Left ventricle myocardium inferior (tissue), 1 donor: ENCODE data around the gene FXYD4. TPM values are rescaled to one million over a fixed set of nuclear protein-coding genes. Genes with fewer than 3 reads are reported as not detected.

Source experiments
- DNase-seq: peaks from one replicate; pipeline ENCODE4 v3.0.0-alpha.2; 2020
- H3K27ac ChIP-seq: fragments of 200-600 bp; replicated peaks from 2 replicates; pipeline ENCODE4 v1.8.0; 2021
- H3K27me3 ChIP-seq: fragments of 200-600 bp; 2 replicates; pipeline ENCODE4 v1.8.0; 2021; ENCODE audit warnings: low read depth
- H3K36me3 ChIP-seq: fragments of 200-600 bp; 2 replicates; pipeline ENCODE4 v1.8.0; 2021
- H3K4me1 ChIP-seq: fragments of 200-600 bp; 2 replicates; pipeline ENCODE4 v1.8.0; 2021
- H3K4me3 ChIP-seq: fragments of 200-600 bp; 2 replicates; pipeline ENCODE4 v1.8.0; 2021; ENCODE audit warnings: mild to moderate bottlenecking, moderate library complexity
- H3K9me3 ChIP-seq: fragments of 200-600 bp; replicated peaks from 2 replicates; pipeline ENCODE4 v1.8.0; 2021
- CTCF ChIP-seq: fragments of 200-600 bp; IDR thresholded peaks from 2 replicates; pipeline ENCODE4 v1.8.0; 2021; ENCODE audit warnings: antibody characterized with exemption, mild to moderate bottlenecking, borderline replicate concordance
- intact Hi-C: fragments of 100-400 bp; cut with micrococcal nuclease; formaldehyde crosslinking; loops from one replicate; pipeline ENCODE4 v1.11.0; 2022
- total RNA-seq: library from RNA; stranded (reverse); fragmentation: NEBNext Ultra II Directional; extraction: Animal tissue kit (Norgen Biotek cat#: 25700); gene quantifications from one replicate; pipeline ENCODE4 v1.2.1, GENCODE V29; 2021
- donor health status: DM: no; HTN: yes; CAD: no; lungs with severe emphysema.

Gene FXYD4
- total RNA-seq, 1 donor from 2014 or later: not detected

DNA sequence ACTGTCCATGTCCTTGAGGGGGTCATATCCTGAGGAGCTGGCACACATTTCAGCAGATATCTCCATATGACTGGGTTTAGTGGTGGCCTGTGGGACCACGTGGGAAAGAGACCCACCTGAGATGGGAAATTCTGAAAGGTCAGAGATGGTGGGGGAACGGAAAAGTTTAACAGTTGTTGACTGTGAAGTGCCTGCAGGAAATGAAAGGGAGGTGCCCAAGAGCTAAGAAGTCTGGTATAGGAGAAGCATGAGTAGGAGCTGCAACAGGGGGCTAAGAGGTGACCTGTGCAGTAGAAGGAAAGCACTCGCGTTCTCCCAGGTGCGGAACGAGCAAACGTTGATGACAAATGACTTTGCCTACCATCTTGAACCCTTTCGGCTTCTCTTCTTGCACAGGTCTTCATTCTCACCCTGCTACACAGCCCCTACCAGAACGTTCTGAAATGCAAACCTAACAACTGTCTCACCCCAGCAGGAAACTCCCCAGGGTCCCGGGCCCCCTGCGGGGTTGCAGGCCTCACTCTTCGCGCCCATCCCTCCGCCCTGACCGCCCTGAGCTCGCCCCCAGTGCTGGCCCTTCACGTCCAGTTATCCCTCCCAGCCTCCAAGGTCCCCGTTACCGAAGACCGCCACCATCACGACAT lies 9.8 kb upstream of the FXYD4 start:
- TF ChIP-seq CTCF: no peak
- Histone ChIP-seq H3K27me3 (no peaks in the 10 kb centered on the region), H3K36me3 (no peaks in the 10 kb centered on the region), H3K27ac (peak overlapping the region; percentile 67), H3K9me3 (no peaks in the 10 kb centered on the region), H3K4me1 (peaks cover 16% of the 10 kb centered on the region), H3K4me3 (peak overlapping the region; percentile 76)
- no peak for DNase-seq
- intact Hi-C loops: no loop called here

GRCh38 chr10:43362191-43362839 lies 9.1 kb upstream of the FXYD4 start:
- H3K4me1 ChIP-seq: peaks cover 16% of the 10 kb centered on the region
- intact Hi-C loops: no loop called here
- peak; percentile 59 for TF ChIP-seq CTCF
- H3K27ac ChIP-seq: peak overlapping the region; percentile 67
- no peaks in the 10 kb centered on the region for H3K27me3 ChIP-seq
- no peaks in the 10 kb centered on the region for H3K9me3 ChIP-seq
- no peaks in the 10 kb centered on the region for H3K36me3 ChIP-seq
- peak; percentile 97 for DNase-seq
- H3K4me3 ChIP-seq: peak overlapping the region; percentile 76

DNA sequence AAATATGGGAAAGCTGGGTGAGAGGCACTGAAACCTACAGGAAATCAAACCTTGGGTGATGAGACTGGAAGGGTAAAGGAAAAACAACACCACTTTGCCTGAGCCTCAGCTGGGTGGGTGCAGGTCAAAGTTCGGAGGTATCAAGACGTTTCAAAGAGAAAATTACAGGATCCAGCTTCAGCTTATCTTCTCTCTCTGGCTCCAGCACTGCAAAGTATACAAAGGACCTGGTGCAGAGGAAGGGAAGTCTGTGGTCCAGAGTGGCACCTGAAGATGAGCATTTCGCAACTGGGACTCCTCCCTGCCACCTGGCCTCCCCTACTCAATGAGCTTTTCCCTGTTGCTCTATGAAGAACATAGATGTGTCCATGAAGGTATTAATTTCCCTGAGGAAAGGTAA lies 6.4 kb upstream of the FXYD4 start:
- no peak overlapping the region for H3K27ac ChIP-seq
- no peak for TF ChIP-seq CTCF
- H3K36me3 ChIP-seq: no peaks in the 10 kb centered on the region
- H3K9me3 ChIP-seq: no peaks in the 10 kb centered on the region
- no peak overlapping the region for H3K4me3 ChIP-seq
- peaks cover 16% of the 10 kb centered on the region for H3K4me1 ChIP-seq
- no peak for DNase-seq
- intact Hi-C loops: no loop called here
- no peaks in the 10 kb centered on the region for H3K27me3 ChIP-seq

DNA sequence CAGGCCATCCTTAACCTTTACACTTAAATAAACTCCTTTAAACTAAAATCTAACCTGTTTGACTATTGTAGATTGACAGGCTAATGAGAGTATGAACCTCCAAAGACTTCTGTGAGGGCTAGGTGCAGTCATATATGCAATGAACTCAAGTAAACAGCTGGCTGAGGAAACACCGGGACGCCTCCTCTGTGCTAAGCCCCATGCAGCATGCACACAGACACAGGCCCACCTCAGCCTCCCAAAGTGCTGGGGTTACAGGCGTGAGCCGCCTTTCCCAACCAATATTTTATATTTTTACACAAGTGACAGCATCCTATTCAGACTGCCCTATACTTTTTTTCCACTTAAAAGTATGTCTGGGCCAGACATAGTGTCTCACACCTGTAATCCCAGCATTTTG lies 1.5 kb upstream of the FXYD4 start:
- Histone ChIP-seq H3K9me3 (no peaks in the 10 kb centered on the region), H3K27me3 (no peaks in the 10 kb centered on the region), H3K36me3 (no peaks in the 10 kb centered on the region), H3K27ac (no peak overlapping the region), H3K4me1 (peaks cover 11% of the 10 kb centered on the region), H3K4me3 (no peak overlapping the region)
- TF ChIP-seq CTCF: no peak
- DNase-seq: no peak
- intact Hi-C loops: no loop called here

GRCh38 chr10:43370671-43371215 lies 693 bp upstream of the FXYD4 start:
- Histone ChIP-seq H3K9me3 (no peaks in the 10 kb centered on the region), H3K27me3 (no peaks in the 10 kb centered on the region), H3K36me3 (no peaks in the 10 kb centered on the region), H3K4me1 (peaks cover 11% of the 10 kb centered on the region), H3K4me3 (no peak overlapping the region), H3K27ac (no peak overlapping the region)
- no peak for DNase-seq
- intact Hi-C loops: no loop called here
- TF ChIP-seq CTCF: no peak
